HG03196 (cell line): ENCODE data around the gene TMEM223.
"Not testable (repeated sequence)": the region's sequence is repeated elsewhere in the genome, so short reads cannot be mapped to it uniquely, and the experiment has no call there.

Experiments
- ATAC-seq: cut with Tn5 transposase; IDR thresholded peaks from one replicate; pipeline ENCODE4 v1.9.1; 2021; ENCODE audit not compliant: unreplicated experiment

The TMEM223 gene

GRCh38 chr11:62791501-62792201 lies at the start of gene TMEM223:
Gene TMEM223, minus strand, starts transcription at chr11:62792006. Its CDS starts 12 bp downstream, at chr11:62791994.
- peak; percentile 51 for ATAC-seq

GRCh38 chr11:62840721-62841360 lies 49.0 kb upstream of the TMEM223 start:
- ATAC-seq: not testable (repeated sequence)

- ATAC-seq: peak; percentile 48
These were observed 47.5 kb upstream of the TMEM223 start, which contains the start of gene WDR74 for GRCh38 chr11:62839050-62839945. Gene WDR74, minus strand, starts transcription at chr11:62839590. Its CDS starts 20 bp downstream, at chr11:62839570.

GRCh38 chr11:62835336-62835735 lies 43.5 kb upstream of the TMEM223 start:
- no peak for ATAC-seq

- ATAC-seq: no peak
These were observed 40.8 kb upstream of the TMEM223 start, which contains the start of gene TEX54 for GRCh38 chr11:62832336-62833234. Gene TEX54, minus strand, starts transcription at chr11:62832841.

- ATAC-seq: peak; percentile 75
These were observed 39.9 kb upstream of the TMEM223 start, which contains the start of gene STX5 for GRCh38 chr11:62831520-62832335. Gene STX5, minus strand, starts transcription at chr11:62832051. Its CDS starts 808 bp downstream, at chr11:62831243.

- ATAC-seq: no peak
These were observed 39.2 kb upstream of the TMEM223 start for GRCh38 chr11:62830904-62831519.

- ATAC-seq: not testable (repeated sequence)
These were observed 36.3 kb upstream of the TMEM223 start for GRCh38 chr11:62828130-62828529.

- no peak for ATAC-seq
These were observed 31.9 kb upstream of the TMEM223 start for GRCh38 chr11:62823677-62824076.

GRCh38 chr11:62817129-62817528 lies 25.3 kb upstream of the TMEM223 start:
- ATAC-seq: no peak

GRCh38 chr11:62816557-62816956 lies 24.8 kb upstream of the TMEM223 start:
- ATAC-seq: no peak

GRCh38 chr11:62811659-62812058 lies 19.9 kb upstream of the TMEM223 start:
- ATAC-seq: no peak

- ATAC-seq: no peak
These were observed 18.9 kb upstream of the TMEM223 start for GRCh38 chr11:62810748-62811147.

GRCh38 chr11:62806611-62807121 lies 14.9 kb upstream of the TMEM223 start:
- no peak for ATAC-seq

- no peak for ATAC-seq
These were observed 14.2 kb upstream of the TMEM223 start for GRCh38 chr11:62805961-62806441.

GRCh38 chr11:62805076-62805892 lies 13.5 kb upstream of the TMEM223 start, which contains the start of gene NXF1:
Gene NXF1, minus strand, starts transcription at chr11:62805440. Its CDS starts 84 bp downstream, at chr11:62805356.
- ATAC-seq: peak; percentile 81

- no peak for ATAC-seq
These were observed 12.7 kb upstream of the TMEM223 start for GRCh38 chr11:62804310-62805075.
